NCI-H1694 treated with DMSO at 0.1 percent for 48 hours (cell line): ENCODE results near the gene CALD1.

Experiments used
- DNase-seq: peaks from one replicate; lab custom pipeline; 2025; lab: John Stamatoyannopoulos, UW

The CALD1 gene

GRCh38 chr7:134826105-134826504, 46.7 kb downstream of the CALD1 start:
- no peak for DNase-seq

GRCh38 chr7:134827436-134827835, 48.0 kb downstream of the CALD1 start:
- no peak for DNase-seq

GRCh38 chr7:134827889-134828288, 48.5 kb downstream of the CALD1 start:
- no peak for DNase-seq

- DNase-seq: no peak
These were observed 48.9 kb downstream of the CALD1 start for GRCh38 chr7:134828361-134828760.

- no peak for DNase-seq
These were observed 50.0 kb downstream of the CALD1 start for GRCh38 chr7:134829380-134829986.

- no peak for DNase-seq
These were observed 52.4 kb downstream of the CALD1 start for GRCh38 chr7:134831862-134832261.

- DNase-seq: no peak
These were observed 52.9 kb downstream of the CALD1 start for GRCh38 chr7:134832367-134832766.

- no peak for DNase-seq
These were observed 55.4 kb downstream of the CALD1 start for GRCh38 chr7:134834689-134835462.

GRCh38 chr7:134835463-134835823, 56.0 kb downstream of the CALD1 start:
- DNase-seq: no peak

- DNase-seq: no peak
These were observed 57.0 kb downstream of the CALD1 start for GRCh38 chr7:134836447-134836846.

GRCh38 chr7:134839298-134839697, 59.9 kb downstream of the CALD1 start:
- no peak for DNase-seq

- no peak for DNase-seq
These were observed 62.6 kb downstream of the CALD1 start for GRCh38 chr7:134842062-134842461.

GRCh38 chr7:134842886-134843430, 63.5 kb downstream of the CALD1 start:
- no peak for DNase-seq

GRCh38 chr7:134844200-134844599, 64.8 kb downstream of the CALD1 start:
- no peak for DNase-seq

- DNase-seq: no peak
These were observed 66.0 kb downstream of the CALD1 start for GRCh38 chr7:134845461-134845860.

- DNase-seq: no peak
These were observed 68.6 kb downstream of the CALD1 start for GRCh38 chr7:134847851-134848588.

GRCh38 chr7:134850066-134850465, 70.6 kb downstream of the CALD1 start:
- no peak for DNase-seq

- no peak for DNase-seq
These were observed 71.7 kb downstream of the CALD1 start for GRCh38 chr7:134851141-134851540.

GRCh38 chr7:134852625-134853024, 73.2 kb downstream of the CALD1 start:
- DNase-seq: no peak

- no peak for DNase-seq
These were observed 75.4 kb downstream of the CALD1 start for GRCh38 chr7:134854816-134855215.

- DNase-seq: no peak
These were observed 76.0 kb downstream of the CALD1 start for GRCh38 chr7:134855442-134855841.

GRCh38 chr7:134856091-134856490, 76.7 kb downstream of the CALD1 start:
- DNase-seq: no peak

GRCh38 chr7:134856691-134857090, 77.3 kb downstream of the CALD1 start:
- DNase-seq: no peak
